NOMO-1 treated with dmso at 0.1 percent for 144 hours (cell line): ENCODE data around the gene RENBP.

Experiments
- DNase-seq: peaks from one replicate; lab custom pipeline; 2025; ENCODE audit not compliant: unreplicated experiment; lab: John Stamatoyannopoulos, UW

RENBP gene

DNA sequence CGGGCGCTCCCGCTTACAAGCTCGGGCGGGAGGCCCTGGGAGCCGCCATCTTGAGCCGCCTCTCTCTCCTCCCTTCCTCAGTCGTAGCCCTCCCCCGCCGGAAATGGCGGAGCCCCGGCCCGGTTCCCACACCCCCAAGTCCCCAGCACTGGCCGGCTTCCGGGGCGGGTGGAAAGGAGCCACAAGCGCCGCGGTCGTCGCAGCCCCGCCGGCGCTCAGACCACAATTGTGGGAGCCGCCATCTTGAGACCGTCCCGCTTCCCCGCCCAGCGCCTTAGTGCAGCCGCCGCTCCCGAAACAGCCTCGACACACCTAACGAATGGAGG is 26.6 kb upstream of the RENBP start:
- peak; percentile 86 for DNase-seq

DNA sequence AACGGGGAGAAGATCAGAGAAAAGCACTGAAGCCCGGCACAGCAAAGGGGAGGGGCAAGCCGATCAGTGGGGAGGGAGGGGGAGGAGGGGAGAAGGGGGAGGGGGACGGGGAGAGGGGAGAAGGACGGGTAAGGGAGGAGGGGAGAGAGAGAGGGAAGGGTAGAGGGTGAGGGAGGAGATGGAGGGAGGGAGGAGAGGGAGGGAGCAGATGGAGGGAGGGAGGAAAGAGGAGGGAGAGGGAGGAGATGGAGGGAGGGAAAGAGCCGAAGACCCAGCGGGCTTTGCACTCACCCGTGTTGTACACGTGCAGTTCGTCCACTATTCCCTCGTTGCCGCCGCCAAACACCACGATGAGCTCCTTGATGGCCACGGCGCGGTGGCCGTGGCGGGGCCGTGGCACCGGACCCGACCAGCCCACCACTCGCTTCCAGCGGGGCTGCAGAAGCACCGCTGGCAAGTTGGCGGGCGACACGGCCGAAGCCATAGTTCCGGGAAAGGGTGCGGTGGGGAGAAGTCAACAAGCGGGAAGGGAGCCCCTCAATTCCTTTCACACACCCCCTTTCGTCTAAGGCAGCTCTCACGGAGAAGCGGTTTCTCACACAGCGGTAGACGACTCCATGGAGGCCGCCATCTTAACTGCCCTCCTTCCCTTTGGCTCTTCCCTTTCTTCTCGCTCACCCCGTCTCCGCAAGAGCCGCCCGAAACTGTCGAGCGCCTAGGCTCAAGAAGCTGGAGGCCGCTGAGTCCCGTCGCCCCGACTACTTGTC is 26.1 kb upstream of the RENBP start:
- peak; percentile 36 for DNase-seq

DNA sequence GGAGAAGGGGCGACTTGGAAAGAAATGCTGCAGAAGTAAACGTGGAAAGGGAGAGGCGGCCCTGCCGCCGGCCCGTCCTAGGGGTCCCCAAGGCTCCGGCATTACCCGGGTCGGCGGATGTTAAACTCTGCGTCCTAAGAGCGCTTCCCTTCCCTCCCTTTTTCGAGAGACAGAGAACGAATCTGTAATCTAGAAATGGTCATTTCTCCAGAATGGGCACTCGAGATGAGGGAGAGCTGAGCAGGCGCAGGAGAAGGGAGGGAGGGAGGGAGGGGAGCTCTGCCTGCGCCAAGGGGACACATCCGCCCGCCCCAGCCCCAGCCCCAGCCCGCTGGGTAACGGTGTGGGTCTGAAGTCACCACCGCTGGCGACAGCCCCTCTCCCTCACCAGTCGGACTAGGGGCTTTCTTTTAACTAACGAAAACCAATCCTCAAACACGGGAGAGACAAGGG is 25.5 kb upstream of the RENBP start:
- no peak for DNase-seq

DNA sequence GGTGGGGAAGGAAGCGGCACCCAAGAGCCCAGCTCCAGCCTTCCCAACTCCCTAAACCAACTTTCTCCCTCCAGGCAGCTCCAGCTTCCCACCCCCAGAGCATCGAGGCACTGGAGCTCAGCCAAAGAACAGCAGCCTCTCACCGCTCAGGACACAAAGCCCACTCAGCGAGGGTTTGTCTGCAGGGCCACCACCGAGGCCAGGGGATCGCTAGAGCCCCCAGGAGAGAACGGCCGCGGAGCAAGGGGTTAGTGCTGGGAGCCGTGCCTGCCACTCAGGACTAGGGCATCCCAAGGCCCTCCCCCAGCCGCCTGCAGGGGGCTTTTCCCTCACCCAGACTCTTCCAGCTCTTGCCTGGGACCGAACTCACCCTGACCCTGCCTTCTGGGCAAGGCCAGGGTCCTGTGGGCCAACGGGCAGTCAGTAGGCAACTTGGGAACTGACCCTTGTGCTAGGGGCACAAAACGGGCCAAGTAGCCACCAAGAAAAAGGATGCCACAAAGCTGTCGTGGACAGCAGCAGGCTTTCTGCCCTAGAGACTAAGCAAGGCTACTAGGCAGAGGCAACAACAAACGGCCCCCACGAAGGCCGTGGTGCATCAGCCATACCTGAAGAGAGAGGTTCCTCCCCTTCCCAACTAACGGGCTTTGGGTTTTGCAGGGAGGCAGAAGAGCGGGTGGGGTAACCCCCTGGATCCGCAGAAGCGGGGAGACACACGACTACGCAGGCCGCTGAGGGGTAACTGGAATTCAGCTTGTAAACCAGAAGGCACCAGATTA is 24.9 kb upstream of the RENBP start:
- no peak for DNase-seq

DNA sequence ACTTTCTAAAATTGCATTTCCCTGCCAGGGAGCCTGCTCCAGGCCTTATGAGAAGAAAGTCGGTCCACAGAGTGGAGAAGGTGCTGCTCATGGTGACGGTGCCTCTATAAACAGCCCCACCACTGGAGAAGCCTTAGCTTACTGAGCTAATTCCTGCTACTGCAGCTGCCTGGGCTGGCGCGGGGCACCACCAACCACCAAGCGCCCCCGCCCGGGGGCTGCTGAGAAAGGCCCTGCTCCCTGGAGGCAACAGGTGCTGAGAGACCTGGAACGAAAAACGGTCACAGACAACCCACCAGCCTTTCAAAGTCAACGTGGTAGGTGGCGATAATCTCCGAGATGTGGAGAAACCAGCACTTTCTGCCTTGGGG is 24.3 kb upstream of the RENBP start:
- DNase-seq, result no peak

DNA sequence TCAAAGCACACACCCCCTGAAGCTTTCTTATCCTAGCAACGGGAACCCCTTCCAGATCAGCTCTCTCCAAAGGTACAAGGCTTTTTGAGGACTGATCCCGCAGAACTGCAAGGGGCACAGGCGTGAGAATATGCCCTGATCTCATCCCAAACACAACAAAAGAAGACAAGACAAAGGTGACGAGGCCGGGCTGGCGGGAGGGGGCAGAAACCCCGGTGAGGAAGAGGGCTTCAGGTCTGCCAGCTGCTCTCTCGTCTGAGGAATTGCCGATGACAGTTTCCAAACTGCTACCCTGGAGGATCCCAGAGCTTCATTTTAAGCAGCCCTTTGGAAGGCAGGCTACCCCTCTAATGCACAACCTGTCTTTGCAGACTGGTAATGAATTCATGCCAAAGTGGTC is 23.8 kb upstream of the RENBP start:
- no peak for DNase-seq

DNA sequence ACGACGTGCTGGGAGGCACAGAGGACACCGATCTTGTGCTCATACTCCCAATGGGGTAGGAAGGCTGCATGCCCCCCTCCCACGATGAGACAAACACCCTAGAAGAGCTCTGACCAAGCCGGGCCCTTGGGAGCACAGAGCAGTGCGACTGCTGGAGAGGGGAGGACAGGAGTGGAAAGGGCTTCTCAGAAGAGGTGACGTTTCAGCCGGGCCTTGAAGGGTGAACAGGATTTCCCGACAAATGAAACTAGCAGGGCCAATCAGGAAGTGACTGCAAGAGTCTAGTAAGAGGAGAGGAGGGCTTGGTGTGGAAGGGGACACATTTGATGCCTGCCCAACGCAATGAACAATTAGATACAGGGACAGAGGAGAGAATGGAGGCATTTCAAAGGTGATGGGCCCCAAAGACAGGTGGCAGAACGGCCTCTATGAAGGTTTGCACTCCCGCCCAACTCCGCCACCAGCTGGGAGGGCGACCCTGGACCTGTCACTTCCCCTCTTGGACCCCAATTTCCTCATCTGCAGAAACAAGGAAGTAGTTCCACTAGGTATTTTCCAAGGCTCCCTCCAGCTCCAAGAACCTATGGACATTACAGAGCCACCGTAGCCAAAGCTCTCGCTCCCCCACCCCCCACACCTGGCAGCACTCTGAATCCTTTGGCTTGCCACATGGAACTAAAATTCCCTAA is 23.2 kb upstream of the RENBP start:
- DNase-seq, result no peak

DNA sequence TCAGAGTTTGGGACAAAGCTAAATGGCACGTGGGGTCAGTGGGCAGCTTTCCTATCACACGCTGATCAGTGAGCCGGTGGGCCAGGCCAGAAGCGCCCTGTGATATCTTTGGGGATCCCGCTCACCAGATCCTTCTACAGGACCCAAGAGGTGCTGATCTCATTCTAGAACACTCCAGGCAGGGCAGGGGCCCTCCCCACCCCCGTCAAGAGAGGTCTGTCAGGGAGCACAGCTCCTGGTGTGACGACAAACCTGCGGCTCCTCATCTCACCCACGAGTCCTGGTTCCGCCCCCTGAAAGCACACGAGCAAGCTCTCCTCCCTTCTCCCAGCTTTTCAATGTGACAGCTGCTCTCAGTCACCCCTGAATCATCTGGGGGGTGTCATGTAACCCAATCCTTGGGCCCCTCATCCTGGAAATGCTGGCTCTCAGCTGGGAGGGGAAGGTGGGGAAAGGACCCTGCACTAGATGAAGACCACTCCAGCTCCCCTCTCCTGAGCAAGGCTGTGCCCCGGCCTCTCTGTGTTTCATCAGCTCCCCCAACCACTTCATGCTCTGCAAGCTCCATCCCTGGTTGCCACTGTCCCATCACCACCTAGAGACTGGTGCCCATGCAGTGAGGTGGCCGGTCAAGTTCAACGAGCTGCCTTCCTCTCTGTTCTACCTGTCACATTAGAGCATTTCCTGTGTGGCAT is 22.5 kb upstream of the RENBP start:
- no peak for DNase-seq

DNA sequence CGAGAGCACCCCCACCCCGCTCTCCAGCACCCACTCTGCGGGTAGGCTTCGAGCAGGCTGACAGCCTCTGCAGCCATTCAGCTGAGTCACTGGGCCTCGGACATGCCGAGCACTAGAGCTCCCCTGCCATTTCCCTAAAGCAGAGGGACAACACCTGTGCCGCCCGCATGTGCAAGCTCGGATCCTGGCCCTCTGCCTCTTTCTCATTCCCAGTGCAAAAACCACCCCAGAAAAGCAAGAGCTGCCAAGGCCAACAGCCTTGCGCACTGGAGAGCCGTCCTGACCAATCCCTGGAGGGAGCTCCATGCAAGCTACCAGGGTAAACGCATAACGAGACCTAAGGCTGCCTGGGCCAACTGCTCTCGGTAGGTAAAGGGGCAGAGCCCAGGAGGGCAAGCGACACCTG is 21.8 kb upstream of the RENBP start:
- no peak for DNase-seq

DNA sequence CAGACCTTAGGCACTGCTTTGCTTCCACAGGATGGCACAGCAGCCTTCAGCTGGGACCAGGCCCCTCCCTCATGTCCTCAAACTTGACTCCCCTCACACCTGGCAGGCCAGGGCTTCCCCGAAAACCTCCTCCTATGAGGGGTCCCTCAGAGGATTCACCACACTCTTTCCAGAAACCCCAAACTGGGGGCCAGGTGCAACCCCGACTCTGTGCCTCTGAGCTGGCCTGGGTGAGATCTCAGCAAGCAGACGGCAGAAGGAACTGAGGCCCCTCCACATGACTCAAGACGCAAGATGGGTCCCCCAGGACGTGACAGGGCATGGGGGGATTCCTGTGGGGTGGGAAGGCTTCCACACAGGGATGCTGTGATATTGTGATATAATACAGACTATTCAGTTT is 21.0 kb upstream of the RENBP start:
- DNase-seq, result no peak

DNA sequence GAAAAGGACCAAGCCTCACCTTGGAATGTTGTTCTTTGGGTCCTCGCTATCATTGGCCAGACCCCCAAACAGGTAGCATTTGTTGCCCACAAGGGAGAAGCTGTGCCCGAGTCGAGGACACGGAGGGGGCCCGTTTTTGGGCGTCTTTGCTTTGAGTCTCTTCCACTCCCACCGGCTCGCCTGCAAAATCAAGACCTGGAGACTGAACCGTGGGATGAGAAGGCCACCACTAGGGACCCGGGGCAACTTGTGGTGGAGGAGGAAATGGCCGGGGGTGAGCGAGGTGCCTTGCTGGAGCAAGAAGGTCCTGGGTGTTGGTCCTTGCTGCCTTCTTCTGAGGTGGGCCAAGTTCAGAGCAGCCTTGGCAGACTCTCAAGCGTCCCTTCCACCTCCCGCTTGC is 19.7 kb upstream of the RENBP start:
- no peak for DNase-seq

DNA sequence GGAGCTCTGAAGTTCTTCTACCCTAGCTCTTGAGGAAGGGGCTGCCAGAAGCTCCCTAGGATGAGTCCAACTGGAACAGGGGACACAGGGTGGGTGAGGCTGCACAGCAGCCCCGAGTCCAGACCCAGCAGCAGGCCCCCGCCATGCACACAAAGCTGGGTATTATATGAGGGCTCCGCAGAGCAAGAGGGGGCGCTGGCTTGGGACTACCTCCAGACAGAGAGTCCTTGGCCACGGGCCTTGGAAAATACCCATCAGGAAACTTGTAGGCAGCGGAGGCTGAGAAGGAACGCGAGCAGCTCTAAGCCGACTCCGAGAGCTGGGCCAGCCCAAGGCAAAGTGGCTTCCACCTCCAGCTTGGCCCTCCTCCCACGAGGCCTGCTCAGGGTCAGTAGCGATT is 19.1 kb upstream of the RENBP start:
- no peak for DNase-seq

DNA sequence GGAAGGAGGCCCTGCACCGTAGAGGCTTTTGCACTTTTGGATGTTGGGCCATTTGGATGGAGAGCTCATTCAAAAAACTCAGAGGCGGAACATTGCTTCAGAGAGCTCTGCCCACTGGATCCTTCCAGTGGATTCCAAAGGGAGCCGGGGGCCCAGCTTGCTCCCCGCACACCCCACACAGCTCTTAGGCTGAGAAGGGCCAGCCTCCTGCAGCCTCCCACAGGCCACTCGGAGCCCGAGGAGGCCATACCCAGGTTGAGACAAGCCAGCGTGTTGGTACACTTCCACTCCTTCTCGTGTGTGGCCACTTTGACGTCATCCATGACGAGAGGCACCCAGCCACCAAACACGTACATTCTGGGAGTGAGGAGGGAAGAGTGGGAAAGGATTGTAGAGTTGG is 16.8 kb upstream of the RENBP start:
- no peak for DNase-seq

DNA sequence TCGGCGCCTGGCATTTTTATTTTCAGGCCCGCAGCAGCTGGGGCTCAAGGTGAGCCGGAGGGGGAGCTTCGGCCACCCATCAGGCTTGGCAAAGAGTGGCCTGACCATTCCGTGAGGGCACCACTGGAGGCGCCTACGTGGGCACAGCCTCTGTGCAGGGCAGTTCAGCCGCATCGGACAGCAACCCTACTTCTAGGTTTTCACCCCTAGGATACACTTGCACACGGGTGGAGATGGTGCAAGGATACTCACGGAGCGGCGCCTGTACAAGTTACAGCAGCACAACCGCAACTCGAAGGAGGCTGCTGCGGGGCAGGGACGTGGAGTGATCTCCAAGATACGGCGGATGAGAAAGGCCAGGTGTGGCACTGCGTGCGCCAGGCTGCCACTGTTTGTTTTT is 16.3 kb upstream of the RENBP start:
- no peak for DNase-seq

DNA sequence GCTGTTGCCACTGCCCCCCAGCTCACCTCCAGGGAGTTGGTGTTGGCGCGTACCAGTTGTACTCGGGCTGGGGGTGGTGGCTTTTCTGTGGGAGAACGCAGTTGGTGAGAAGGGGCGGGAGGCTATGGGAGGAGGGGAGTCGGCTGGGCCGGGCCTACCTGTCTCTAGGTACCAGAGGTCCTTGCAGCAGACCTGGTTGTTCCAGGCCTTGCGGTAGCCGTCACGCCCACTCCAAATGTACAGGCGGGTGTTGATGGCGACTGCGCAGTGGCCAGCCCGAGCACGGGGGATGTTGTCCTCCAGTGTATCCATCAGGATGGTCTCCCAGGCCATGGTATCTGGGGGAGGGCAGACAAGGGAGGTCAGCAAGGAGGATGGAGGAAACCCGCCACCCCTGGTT is 15.6 kb upstream of the RENBP start:
- DNase-seq, result no peak

DNA sequence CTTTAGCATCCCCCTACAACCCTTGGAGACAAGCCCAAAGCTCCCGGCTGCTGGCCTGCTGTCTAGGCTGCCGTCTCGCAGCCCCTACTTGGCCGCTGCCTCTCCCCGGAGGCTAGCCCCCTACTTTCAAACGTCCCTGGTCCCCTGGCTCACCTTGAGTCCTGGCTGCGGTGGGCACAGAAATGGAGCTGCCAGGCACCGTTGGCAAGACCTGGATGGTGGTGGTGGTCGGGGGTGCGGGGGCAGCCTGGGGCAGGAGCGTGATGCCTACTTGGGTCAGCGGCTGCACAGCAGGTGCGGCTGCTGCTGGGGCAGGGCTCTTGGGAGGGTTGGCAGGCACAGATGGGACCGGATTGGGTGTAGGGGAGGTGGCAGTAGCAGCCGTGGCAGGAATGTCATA is 15.2 kb upstream of the RENBP start:
- no peak for DNase-seq

DNA sequence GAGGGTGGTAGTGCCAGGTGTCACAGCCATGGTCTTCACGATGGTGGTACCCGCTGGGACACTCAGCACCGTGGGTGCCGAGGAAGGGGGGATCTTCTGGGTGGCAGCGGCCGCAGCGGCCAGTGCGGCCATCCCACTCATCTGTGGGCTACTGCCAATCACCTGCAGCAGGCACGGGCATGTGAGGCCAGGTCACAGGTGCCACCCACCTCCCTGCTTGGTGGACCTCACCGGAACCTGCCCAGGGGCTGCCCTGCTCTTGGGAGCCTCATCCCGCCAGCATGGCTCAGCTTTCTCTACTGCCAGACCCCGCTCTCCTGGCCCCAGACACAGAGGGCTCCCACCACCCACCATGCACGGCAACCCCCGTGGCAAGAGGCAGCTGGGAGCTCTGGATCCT is 14.2 kb upstream of the RENBP start:
- no peak for DNase-seq

DNA sequence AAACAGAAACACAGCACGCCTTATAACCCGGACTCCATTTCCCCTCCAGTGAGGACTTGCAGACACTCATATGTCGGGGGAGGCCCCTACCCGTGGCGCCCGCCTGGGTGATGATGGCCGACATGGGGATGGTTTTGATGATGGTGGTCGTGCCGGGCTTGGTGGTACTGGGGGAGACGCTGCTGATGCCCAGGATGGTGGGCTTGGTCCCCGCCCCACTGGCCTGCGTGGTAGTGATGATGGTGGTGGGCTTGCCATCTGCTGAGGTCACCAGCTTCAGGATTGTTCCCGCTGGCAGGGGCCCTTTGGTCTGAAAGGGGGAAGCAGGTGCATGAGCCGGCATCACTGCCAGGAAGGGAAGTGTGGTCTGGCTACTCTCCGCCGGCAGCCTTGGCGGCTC is 12.8 kb upstream of the RENBP start:
- DNase-seq, result no peak

DNA sequence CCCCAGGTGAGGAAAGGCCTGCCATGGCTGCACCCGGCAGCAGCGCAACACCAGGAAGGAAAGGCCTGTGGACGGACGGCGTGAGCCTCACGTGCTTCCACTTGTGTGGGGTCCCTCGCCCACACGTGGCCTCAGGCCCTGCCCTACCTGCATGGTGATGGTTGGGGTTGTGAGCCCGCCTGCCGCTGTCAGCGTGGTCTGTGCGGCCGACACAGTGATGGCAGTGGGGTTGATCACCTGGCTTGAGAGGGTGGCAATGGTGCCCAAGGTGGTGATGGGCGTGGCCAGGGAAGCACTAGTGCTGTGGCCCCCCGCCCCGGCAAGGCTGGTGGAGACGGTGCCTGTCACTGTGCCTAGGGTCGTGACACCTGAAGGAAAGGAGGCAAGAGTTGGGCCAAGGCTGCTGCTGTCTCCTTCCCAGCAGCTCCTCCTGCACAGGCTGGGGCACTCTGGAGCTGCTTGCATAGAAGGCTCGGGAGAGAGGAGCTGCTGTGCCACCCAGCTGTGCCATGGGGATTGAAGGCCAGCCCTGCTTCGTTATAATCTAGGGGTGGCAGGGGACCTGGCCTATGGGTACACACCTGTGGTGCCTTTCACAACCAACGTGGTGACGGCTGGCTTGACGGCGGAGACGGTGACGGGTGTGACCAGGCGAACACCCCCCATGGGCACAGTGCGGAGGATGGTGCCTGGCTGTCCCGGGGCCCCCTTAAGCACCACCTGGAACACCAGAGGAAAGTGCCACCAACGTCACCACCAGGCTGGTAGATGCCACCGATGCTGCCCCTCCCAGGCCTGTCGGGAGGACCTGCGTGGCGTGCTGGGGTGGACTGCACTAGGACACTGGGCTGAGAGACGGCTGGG is 11.8 kb upstream of the RENBP start:
- DNase-seq, result no peak

DNA sequence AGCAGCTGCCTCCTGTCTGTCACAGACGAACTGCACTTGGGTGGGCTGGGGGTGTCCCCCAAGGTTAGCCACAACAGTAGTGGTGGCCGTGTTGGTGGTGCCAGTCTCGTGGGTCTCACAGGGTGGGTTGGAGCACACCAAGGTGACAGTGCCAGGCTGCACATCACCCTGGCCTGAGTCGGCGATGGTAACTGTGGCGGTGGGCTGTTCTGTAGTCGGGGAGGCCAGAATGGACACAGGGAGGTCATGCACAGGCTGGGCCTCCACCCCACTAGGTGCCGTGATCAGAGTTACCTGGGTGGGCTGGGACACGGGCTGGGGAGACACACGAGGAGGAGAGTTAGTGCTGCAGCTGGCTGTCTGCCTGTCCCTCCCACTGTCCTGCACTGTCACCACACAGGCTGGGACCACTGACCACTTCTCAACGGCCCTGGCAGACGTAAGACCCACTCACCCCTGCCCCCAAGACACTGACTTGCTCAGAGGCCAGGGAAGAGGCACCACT is 10.8 kb upstream of the RENBP start:
- no peak for DNase-seq
